ENCODE results near the gene FARS2. TPM values are rescaled to one million over a fixed set of nuclear protein-coding genes. Genes with fewer than 3 reads are reported as not detected.

Gene FARS2
- total and polyA plus RNA-seq, 2 of the 13 experiments (the other 11 are each of a cell fraction or from before 2014, with no cell fraction given) = 15.4 to 26.0 TPM

GRCh38 chr6:5504078-5504477 is 242.8 kb downstream of the FARS2 start:
- no peak overlapping the region for H3K4me3 ChIP-seq (replicated peaks in 1 of 3; ENCODE audit: insufficient read depth in 1 of 3, low read depth in 2 of 3, low read length in 3 of 3)
- ChIA-PET CTCF (ENCODE audit: low intra/inter-chr PET ratio, low total read pairs) (no interaction called here), POLR2A (no interaction called here)
- in situ Hi-C loops (cut with HindIII; ENCODE audit: extremely low pct_ligation_motif_present, low pct_unique_long_range_greater_than_20kb) (no loop called here), intact Hi-C loops (cut with micrococcal nuclease; ENCODE audit: unreplicated experiment) (no loop called here)
- H3K27ac ChIP-seq (ENCODE audit: extremely low read length, insufficient read depth, low read length) = no peak overlapping the region
- H3K79me2 ChIP-seq (ENCODE audit: insufficient read depth, low read length) = no peaks in the 10 kb centered on the region
- H3K9ac ChIP-seq (ENCODE audit: insufficient read depth, low read depth, low read length) = no peak overlapping the region
- H3K4me1 ChIP-seq (ENCODE audit: insufficient read depth, low read length) = no peaks in the 10 kb centered on the region
- no peak for DNase-seq (ENCODE audit: low spot score)
- WGBS (ENCODE audit: low lambda C conversion rate) = 93% methylated on average over 1 of the region's 1 CpG
- no peaks in the 10 kb centered on the region for H3K9me3 ChIP-seq (ENCODE audit: low read length)
- FAIRE-seq = no peak
- BruUV-seq (replicated peaks) = no TSS peak
- H2AFZ ChIP-seq (ENCODE audit: low read length) = no peak overlapping the region
- no peaks in the 10 kb centered on the region for H3K36me3 ChIP-seq (replicated peaks in 1 of 2; ENCODE audit: control insufficient read depth in 1 of 2, insufficient read depth in 2 of 2, low read length in 2 of 2)
- H4K20me1 ChIP-seq (ENCODE audit: insufficient read depth, low read length) = no peaks in the 10 kb centered on the region
- TF ChIP-seq MTA1 (CRISPR knock-in tag; IDR thresholded peaks at IDR 0.05; ENCODE audit: borderline replicate concordance) = no peak
- TF ChIP-seq ATF4 (CRISPR knock-in tag; IDR thresholded peaks at IDR 0.05) = peak in 1 of 2 experiments; percentile 39; a peak in 1 of 4 replicates
- no peak for TF ChIP-seq USF2 (IDR thresholded peaks at IDR 0.05; ENCODE audit: low read depth, low read length)
- TF ChIP-seq USF2 (CRISPR knock-in tag; IDR thresholded peaks at IDR 0.05; ENCODE audit: borderline replicate concordance) = no peak
- TF ChIP-seq PBX2 (CRISPR knock-in tag; IDR thresholded peaks at IDR 0.05) = no peak
- TF ChIP-seq ZNF672 (CRISPR knock-in tag; IDR thresholded peaks at IDR 0.05) = no peak
- no peak for TF ChIP-seq ZXDC (CRISPR knock-in tag; IDR thresholded peaks at IDR 0.05)
- TF ChIP-seq MZF1 (CRISPR knock-in tag; IDR thresholded peaks at IDR 0.05; ENCODE audit: borderline replicate concordance) = no peak
- no peak for TF ChIP-seq ZNF773 (CRISPR knock-in tag; IDR thresholded peaks at IDR 0.05; ENCODE audit: borderline replicate concordance)
- peak; percentile 68 for TF ChIP-seq ATF7 (IDR thresholded peaks at IDR 0.05)
- TF ChIP-seq ATF7 (CRISPR knock-in tag; IDR thresholded peaks at IDR 0.05) = no peak
- no peak for TF ChIP-seq ZNF607 (CRISPR knock-in tag; IDR thresholded peaks at IDR 0.05; ENCODE audit: borderline replicate concordance)
- TF ChIP-seq CEBPB (IDR thresholded peaks at IDR 0.05; ENCODE audit: borderline replicate concordance, low read depth, low read length) = peak; percentile 53; the same call in 1 of the 2 replicates
- no peak for TF ChIP-seq STAG1 (CRISPR knock-in tag; IDR thresholded peaks at IDR 0.05)
- H3K4me2 ChIP-seq (ENCODE audit: low read depth, low read length) = no peak overlapping the region
- ATAC-seq = no peak
- H3K27me3 ChIP-seq (ENCODE audit: control insufficient read depth in 1 of 2, insufficient read depth in 2 of 2, low read length in 2 of 2) = no peaks in the 10 kb centered on the region

Data from HepG2 (cell line).